SW 1271 (cell line): ENCODE results near the gene BACE2.
"Not testable (repeated sequence)": the region's sequence is repeated elsewhere in the genome, so short reads cannot be mapped to it uniquely, and the experiment has no call there.

Experiments used
- DNase-seq, 2 experiments: peaks; one replicate each; lab custom pipeline; 2025; lab: John Stamatoyannopoulos, UW

The BACE2 gene

GRCh38 chr21:41215856-41216408, 48.0 kb downstream of the BACE2 start:
- no peak for DNase-seq

GRCh38 chr21:41216486-41216885, 48.5 kb downstream of the BACE2 start:
- no peak for DNase-seq

- no peak for DNase-seq
Measured at GRCh38 chr21:41217671-41218385, 49.9 kb downstream of the BACE2 start.

- DNase-seq = no peak
Measured at GRCh38 chr21:41219498-41220207, 51.7 kb downstream of the BACE2 start.

GRCh38 chr21:41220208-41220733, 52.3 kb downstream of the BACE2 start:
- no peak for DNase-seq

GRCh38 chr21:41222247-41223068, 54.5 kb downstream of the BACE2 start:
- no peak for DNase-seq

- DNase-seq = no peak
Measured at GRCh38 chr21:41226853-41227252, 58.9 kb downstream of the BACE2 start.

GRCh38 chr21:41227357-41228005, 59.5 kb downstream of the BACE2 start:
- no peak for DNase-seq

GRCh38 chr21:41228006-41228370, 60.0 kb downstream of the BACE2 start:
- no peak for DNase-seq

- DNase-seq = no peak
Measured at GRCh38 chr21:41228492-41228891, 60.5 kb downstream of the BACE2 start.

- DNase-seq = no peak
Measured at GRCh38 chr21:41228958-41229357, 61.0 kb downstream of the BACE2 start.

GRCh38 chr21:41229509-41230248, 61.7 kb downstream of the BACE2 start:
- no peak for DNase-seq

- no peak for DNase-seq
Measured at GRCh38 chr21:41230497-41230896, 62.5 kb downstream of the BACE2 start.

GRCh38 chr21:41231060-41231459, 63.1 kb downstream of the BACE2 start:
- DNase-seq = no peak

- no peak for DNase-seq
Measured at GRCh38 chr21:41232013-41232412, 64.1 kb downstream of the BACE2 start.

GRCh38 chr21:41233916-41234315, 66.0 kb downstream of the BACE2 start:
- no peak for DNase-seq

- DNase-seq = no peak
Measured at GRCh38 chr21:41234569-41234968, 66.6 kb downstream of the BACE2 start.

- DNase-seq = no peak
Measured at GRCh38 chr21:41235201-41235600, 67.2 kb downstream of the BACE2 start.

- no peak for DNase-seq
Measured at GRCh38 chr21:41236352-41236973, 68.5 kb downstream of the BACE2 start.

- DNase-seq = not testable (repeated sequence)
Measured at GRCh38 chr21:41238081-41238796, 70.3 kb downstream of the BACE2 start.
